ENCODE results near the gene UNG.
A peak's percentile ranks its signal among the peaks of the same experiment; 100 is the strongest.

The UNG gene

GRCh38 chr12:109089683-109090082 lies 7.7 kb upstream of the UNG start:
- DNase-seq (ENCODE audit: low spot score), result no peak

GRCh38 chr12:109092497-109093021 lies 4.8 kb upstream of the UNG start:
- DNase-seq (ENCODE audit: low spot score), result no peak

GRCh38 chr12:109093022-109093918 lies 4.1 kb upstream of the UNG start, which contains the start of gene ALKBH2:
Gene ALKBH2, minus strand, starts transcription at chr12:109093472. Its CDS starts 686 bp downstream, at chr12:109092786.
- DNase-seq (ENCODE audit: low spot score), result peak; percentile 87

GRCh38 chr12:109097140-109097434 lies 310 bp upstream of the UNG start:
- DNase-seq (ENCODE audit: low spot score), result no peak

GRCh38 chr12:109098183-109098604 lies 797 bp downstream of the UNG start:
- peak; percentile 31 for DNase-seq (ENCODE audit: low spot score)

GRCh38 chr12:109098651-109099050 lies 1.3 kb downstream of the UNG start:
- no peak for DNase-seq (ENCODE audit: low spot score)

GRCh38 chr12:109099431-109100020 lies 2.1 kb downstream of the UNG start:
- no peak for DNase-seq (ENCODE audit: low spot score)

GRCh38 chr12:109100741-109101140 lies 3.3 kb downstream of the UNG start:
- DNase-seq (ENCODE audit: low spot score), result no peak

- DNase-seq (ENCODE audit: low spot score), result no peak
These were observed 5.1 kb downstream of the UNG start for GRCh38 chr12:109102491-109102890.

GRCh38 chr12:109105176-109105575 lies 7.8 kb downstream of the UNG start:
- DNase-seq (ENCODE audit: low spot score), result no peak

- DNase-seq (ENCODE audit: low spot score), result peak; percentile 41
These were observed 12.5 kb downstream of the UNG start for GRCh38 chr12:109109746-109110350.

- peak; percentile 90 for DNase-seq (ENCODE audit: low spot score)
These were observed 13.6 kb downstream of the UNG start for GRCh38 chr12:109110988-109111495.

- DNase-seq (ENCODE audit: low spot score), result no peak
These were observed 15.5 kb downstream of the UNG start for GRCh38 chr12:109112720-109113465.

GRCh38 chr12:109113661-109114321 lies 16.4 kb downstream of the UNG start:
- no peak for DNase-seq (ENCODE audit: low spot score)

GRCh38 chr12:109114644-109115043 lies 17.2 kb downstream of the UNG start:
- no peak for DNase-seq (ENCODE audit: low spot score)

GRCh38 chr12:109115404-109115757 lies 18.0 kb downstream of the UNG start:
- no peak for DNase-seq (ENCODE audit: low spot score)

- DNase-seq (ENCODE audit: low spot score), result peak; percentile 86
These were observed 18.6 kb downstream of the UNG start, which contains the start of gene ACACB for GRCh38 chr12:109115758-109116610. Gene ACACB, plus strand, starts transcription at chr12:109116587. Its CDS starts 22,819 bp downstream, at chr12:109139406.

- DNase-seq (ENCODE audit: low spot score), result no peak
These were observed 19.2 kb downstream of the UNG start for GRCh38 chr12:109116611-109116949.

GRCh38 chr12:109120095-109120494 lies 22.7 kb downstream of the UNG start:
- DNase-seq (ENCODE audit: low spot score), result no peak

- no peak for DNase-seq (ENCODE audit: low spot score)
These were observed 23.2 kb downstream of the UNG start for GRCh38 chr12:109120557-109120956.
